Calu3 (cell line): ENCODE measurements around the gene ERMP1. TPM values are rescaled to one million over a fixed set of nuclear protein-coding genes. Genes with fewer than 3 reads are reported as not detected.

Experiments
- BruUV-seq: library from RNA; stranded (reverse); fragments of 400-500 nt; replicated peaks from 2 replicates; lab custom pipeline; 2021; lab: Mats Ljungman, UMichigan
- CTCF ChIA-PET: fragments of 300-600 bp; sonication (Branson Sonifier 250); formaldehyde crosslinking; loops from one replicate; lab custom pipeline; 2022; ENCODE audit warnings: antibody characterized with exemption; lab: Charles Lee
- DNase-seq: peaks from one replicate; pipeline ENCODE4 v3.0.0; 2022
- H3K27ac Mint-ChIP-seq: one replicate; pipeline ENCODE4 v1.8.0; 2022; ENCODE audit warnings: mixed read lengths; ENCODE audit not compliant: unreplicated experiment
- H3K27me3 Mint-ChIP-seq: one replicate; pipeline ENCODE4 v1.8.0; 2022; ENCODE audit warnings: mixed read lengths; ENCODE audit not compliant: unreplicated experiment
- H3K36me3 Mint-ChIP-seq: one replicate; pipeline ENCODE4 v1.8.0; 2022; ENCODE audit warnings: mild to moderate bottlenecking, moderate library complexity, mixed read lengths; ENCODE audit not compliant: insufficient read depth, unreplicated experiment
- H3K4me1 Mint-ChIP-seq: one replicate; pipeline ENCODE4 v1.8.0; 2022; ENCODE audit warnings: mild to moderate bottlenecking, low read depth, mixed read lengths; ENCODE audit not compliant: unreplicated experiment
- H3K4me3 Mint-ChIP-seq: one replicate; pipeline ENCODE4 v1.8.0; 2022; ENCODE audit warnings: mild to moderate bottlenecking, low read depth, moderate library complexity, mixed read lengths; ENCODE audit not compliant: unreplicated experiment
- H3K9me3 Mint-ChIP-seq: one replicate; pipeline ENCODE4 v1.8.0; 2022; ENCODE audit warnings: low read depth, mixed read lengths; ENCODE audit not compliant: unreplicated experiment
- CTCF ChIP-seq: fragments of 200-600 bp; IDR thresholded peaks from one replicate; pipeline ENCODE4 v1.8.0; 2022; ENCODE audit warnings: antibody characterized with exemption; ENCODE audit not compliant: unreplicated experiment
- intact Hi-C: fragments of 100-400 bp; cut with micrococcal nuclease; formaldehyde crosslinking; loops from one replicate; pipeline ENCODE4 v1.10.0; 2022; ENCODE audit not compliant: unreplicated experiment
- total RNA-seq: library from RNA; stranded (reverse); gene quantifications from 2 replicates; pipeline ENCODE4 v1.2.3, GENCODE V29; 2022

ERMP1 gene
- total RNA-seq, 1 experiment from 2014 or later, result 28.4 TPM

DNA sequence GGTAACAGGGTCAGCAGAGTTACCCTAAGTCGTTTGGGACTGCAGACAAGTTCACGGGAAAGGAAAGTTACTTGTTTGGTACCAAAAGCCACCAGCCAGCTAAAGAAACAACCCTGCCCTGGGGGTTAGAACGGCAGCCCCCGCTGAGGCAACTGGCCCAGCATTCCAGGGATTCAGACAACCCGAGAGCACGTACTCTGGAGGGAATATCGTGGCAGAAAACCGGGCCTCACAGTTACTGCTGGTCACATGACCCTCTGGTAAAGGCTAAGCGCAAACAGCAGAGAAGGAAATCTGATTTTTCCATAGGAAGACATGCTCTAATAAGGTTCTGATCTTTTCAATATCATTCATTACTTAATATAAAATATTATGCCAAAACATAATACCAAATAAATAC is 35.3 kb upstream of the ERMP1 start:
- Mint-ChIP-seq H3K9me3 (no peaks in the 10 kb centered on the region), H3K36me3 (no peaks in the 10 kb centered on the region), H3K4me3 (no peak overlapping the region), H3K4me1 (no peaks in the 10 kb centered on the region), H3K27ac (no peak overlapping the region), H3K27me3 (no peaks in the 10 kb centered on the region)
- intact Hi-C loops, result no loop called here
- no TSS peak for BruUV-seq
- CTCF ChIA-PET, result no interaction called here
- no peak for DNase-seq
- TF ChIP-seq CTCF, result no peak

GRCh38 chr9:5866685-5867084 is 33.8 kb upstream of the ERMP1 start:
- Mint-ChIP-seq H3K27ac (no peak overlapping the region), H3K9me3 (no peaks in the 10 kb centered on the region), H3K4me1 (no peaks in the 10 kb centered on the region), H3K27me3 (no peaks in the 10 kb centered on the region), H3K4me3 (no peak overlapping the region), H3K36me3 (no peaks in the 10 kb centered on the region)
- no peak for TF ChIP-seq CTCF
- intact Hi-C loops, result no loop called here
- CTCF ChIA-PET, result no interaction called here
- DNase-seq, result no peak
- BruUV-seq, result no TSS peak

DNA sequence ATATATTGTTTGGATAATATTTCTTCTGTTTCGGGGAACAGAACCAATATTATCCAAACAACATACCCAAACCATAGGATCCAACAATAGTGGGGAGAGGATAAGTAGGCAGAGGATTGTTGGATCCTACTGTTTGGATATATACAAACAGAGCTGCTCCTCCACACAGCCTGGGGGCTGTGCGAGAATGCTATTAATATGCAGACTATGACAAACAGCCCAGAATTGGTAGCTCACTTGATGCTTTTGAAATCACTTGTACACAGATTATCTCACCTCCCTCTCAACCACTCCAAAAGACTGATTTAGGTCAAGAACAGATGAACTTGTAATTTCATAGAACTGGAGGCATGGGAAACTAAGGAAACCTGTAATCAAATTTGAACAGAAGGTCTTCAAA is 33.4 kb upstream of the ERMP1 start:
- DNase-seq, result no peak
- H3K4me1 Mint-ChIP-seq, result no peaks in the 10 kb centered on the region
- no peak overlapping the region for H3K4me3 Mint-ChIP-seq
- CTCF ChIA-PET, result no interaction called here
- no TSS peak for BruUV-seq
- no peaks in the 10 kb centered on the region for H3K27me3 Mint-ChIP-seq
- H3K36me3 Mint-ChIP-seq, result no peaks in the 10 kb centered on the region
- H3K27ac Mint-ChIP-seq, result no peak overlapping the region
- no peak for TF ChIP-seq CTCF
- no peaks in the 10 kb centered on the region for H3K9me3 Mint-ChIP-seq
- intact Hi-C loops, result no loop called here

DNA sequence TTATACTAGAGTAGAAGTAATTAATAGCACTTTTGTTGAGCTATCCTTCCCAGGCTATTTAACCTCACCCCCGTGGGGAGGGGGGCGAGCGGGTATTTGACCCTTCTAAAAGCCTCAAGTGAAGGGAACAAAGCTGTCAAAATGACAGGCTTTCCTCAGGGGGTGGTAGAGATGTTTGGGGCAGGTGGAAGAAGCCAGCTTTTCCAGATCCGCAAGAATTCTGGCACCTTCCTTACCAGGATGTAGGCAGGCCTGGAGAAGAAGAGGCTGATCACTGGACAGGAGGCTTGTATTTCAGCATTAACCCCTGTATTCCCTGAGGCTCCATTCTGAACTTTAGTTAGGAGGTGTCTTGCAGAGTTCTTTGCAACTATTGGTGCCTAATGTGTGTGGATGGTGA is 31.5 kb upstream of the ERMP1 start:
- TF ChIP-seq CTCF, result no peak
- no peaks in the 10 kb centered on the region for H3K27me3 Mint-ChIP-seq
- no TSS peak for BruUV-seq
- H3K27ac Mint-ChIP-seq, result no peak overlapping the region
- intact Hi-C loops, result no loop called here
- CTCF ChIA-PET, result no interaction called here
- H3K4me1 Mint-ChIP-seq, result no peaks in the 10 kb centered on the region
- no peaks in the 10 kb centered on the region for H3K36me3 Mint-ChIP-seq
- H3K4me3 Mint-ChIP-seq, result no peak overlapping the region
- DNase-seq, result no peak
- no peaks in the 10 kb centered on the region for H3K9me3 Mint-ChIP-seq
